Measurements from ENCODE around the gene MAT1A. TPM values are rescaled to one million over a fixed set of nuclear protein-coding genes. Genes with fewer than 3 reads are reported as not detected.
A peak's percentile ranks its signal among the peaks of the same experiment; 100 is the strongest.
"Not testable (repeated sequence)": the region's sequence is repeated elsewhere in the genome, so short reads cannot be mapped to it uniquely, and the experiment has no call there.

Gene MAT1A
- total RNA-seq, 1 experiment from 2014 or later = not detected

DNA sequence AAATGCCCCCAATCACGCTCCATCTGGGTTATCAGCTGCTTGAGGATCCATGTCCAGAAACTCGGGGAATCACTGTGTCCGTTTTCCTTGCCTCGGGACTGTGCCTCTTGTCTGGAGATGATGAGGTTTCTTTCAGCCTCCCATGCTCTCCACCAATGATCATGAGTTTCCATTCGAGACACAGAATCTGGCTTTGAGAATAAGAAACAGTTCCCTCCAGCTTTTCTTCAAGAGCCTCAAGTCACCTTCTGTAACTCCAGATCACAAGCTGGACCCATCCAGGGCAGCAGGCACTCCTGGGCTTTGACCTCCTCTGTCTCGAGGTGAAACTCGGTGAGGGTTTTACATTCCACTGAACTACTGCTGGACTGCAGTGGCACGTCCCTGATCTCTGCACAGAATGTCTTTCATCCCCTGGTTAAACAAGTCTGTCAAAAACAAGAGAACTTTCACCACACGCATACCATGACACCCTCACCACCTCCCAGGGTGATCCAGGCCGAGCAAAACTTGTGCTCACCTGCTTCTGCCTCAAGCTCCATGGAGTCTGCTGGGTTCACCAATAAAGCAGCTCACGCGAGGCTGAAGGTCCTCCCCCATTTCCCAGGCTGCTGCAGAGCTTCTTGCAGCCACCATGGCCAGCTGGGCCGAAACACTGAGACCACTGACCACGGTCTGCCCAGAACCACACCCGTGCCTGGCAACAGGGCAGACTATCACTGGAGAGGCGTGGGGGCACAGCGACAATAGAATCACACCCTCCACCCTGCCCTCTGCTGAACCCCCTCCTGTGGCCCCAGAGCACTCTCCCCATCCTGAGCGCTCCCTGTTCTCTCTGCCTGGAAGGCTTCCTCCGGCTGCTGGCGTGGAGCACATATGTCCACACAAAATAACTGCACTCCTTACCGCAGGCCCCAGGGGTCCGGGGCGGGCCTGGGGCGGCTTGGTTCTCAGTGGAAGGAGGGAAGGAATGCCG lies 25.1 kb downstream of the MAT1A start:
- Histone ChIP-seq H3K27me3 (no peaks in the 10 kb centered on the region), H3K36me3 (no peaks in the 10 kb centered on the region), H3K4me1 (peaks cover 4% of the 10 kb centered on the region; the same call in 1 of the 2 replicates), H3K9me3 (replicated peaks) (peaks cover 3% of the 10 kb centered on the region; the same call in 1 of the 2 replicates), H3K4me3 (no peak overlapping the region), H3K27ac (no peak overlapping the region)
- DNase-seq = no peak

DNA sequence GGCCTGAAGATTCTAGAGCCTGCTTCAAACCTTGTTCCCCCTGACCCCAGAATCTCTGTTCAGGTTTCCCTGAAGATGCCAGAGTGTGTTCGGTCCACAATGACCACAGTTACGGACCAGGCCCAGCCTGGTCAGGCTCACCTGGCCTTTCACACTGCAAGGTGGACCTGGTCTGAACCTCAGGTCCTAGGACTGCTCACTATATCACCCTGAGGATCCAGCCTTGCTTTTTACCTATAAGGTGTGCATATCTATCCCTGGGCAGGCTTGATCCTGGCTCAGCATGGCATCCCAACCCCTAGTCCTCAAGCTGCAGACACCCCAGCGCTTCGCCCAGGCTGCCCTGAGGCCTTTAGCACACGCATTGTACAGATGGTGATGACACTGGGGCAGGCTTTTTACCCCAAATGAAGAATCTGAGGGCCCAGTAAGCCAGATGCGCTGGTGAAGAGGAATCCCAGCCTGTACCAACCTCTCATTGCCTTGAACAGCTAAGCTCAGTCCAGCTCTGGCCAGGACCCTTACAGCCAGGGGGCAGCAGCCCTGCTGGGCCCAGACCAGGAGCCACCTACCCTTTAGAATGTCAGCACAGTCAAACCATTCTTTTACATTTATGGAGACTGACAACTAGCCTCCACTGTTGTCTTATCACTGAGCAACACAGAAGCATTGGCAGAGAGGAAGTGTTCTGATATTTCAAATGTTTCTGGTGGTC lies 28.0 kb downstream of the MAT1A start:
- no peak for DNase-seq
- H3K9me3 ChIP-seq (replicated peaks) = peaks cover 3% of the 10 kb centered on the region; the same call in 1 of the 2 replicates

DNA sequence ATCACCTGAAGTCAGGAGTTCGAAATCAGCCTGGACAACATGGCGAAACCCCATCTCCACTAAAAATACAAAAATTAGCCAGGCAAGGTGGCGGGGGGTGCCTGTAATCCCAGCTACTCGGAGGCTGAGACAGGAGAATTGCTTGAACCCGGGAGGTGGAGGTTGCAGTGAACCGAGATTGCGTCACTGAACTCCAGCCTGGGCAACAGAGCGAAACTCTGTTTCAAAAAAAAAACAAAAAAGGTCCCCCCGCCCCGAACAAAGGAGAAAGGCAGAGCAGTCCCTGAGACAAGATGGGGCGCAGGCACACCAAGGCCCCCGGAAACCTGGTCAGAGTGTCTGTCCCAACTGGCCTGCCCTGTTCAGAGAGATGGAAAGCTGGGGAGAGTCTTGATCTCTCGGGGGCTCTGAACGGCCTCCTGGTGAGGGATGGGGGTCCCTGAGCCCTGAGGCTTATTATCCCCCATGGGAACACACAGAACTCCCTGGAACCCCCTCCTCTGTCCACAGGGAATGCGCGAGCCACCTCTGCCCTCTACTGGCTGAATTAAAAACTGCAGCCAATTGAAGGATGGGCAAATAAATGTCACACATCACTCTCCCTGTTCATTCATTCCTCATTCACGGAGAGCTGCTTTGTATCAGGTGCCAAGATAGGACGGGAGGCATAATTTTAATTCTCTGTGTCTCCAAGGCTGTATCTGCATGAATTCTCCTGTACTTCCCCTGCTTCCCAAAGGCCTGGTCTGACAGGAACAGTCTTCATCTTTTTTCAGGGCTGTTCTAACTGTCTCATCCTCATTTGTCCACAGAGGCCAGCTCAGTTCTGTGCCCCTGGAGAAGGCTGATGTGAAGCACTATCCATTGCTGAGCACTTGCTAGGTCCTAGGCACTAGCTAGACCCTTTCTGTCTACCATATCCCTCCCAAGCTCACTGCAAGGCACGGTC lies 28.9 kb downstream of the MAT1A start:
- H3K4me3 ChIP-seq = no peak overlapping the region
- H3K4me1 ChIP-seq = peaks cover 6% of the 10 kb centered on the region; the same call in 1 of the 2 replicates
- H3K9me3 ChIP-seq (replicated peaks) = peaks cover 3% of the 10 kb centered on the region; the same call in 1 of the 2 replicates
- no peak overlapping the region for H3K27ac ChIP-seq
- no peaks in the 10 kb centered on the region for H3K36me3 ChIP-seq
- no peaks in the 10 kb centered on the region for H3K27me3 ChIP-seq
- peak; percentile 34 to 83 for DNase-seq

More for the DNA sequence above, 28.0 kb downstream of the MAT1A start:
- Histone ChIP-seq H3K4me3 (no peak overlapping the region), H3K36me3 (no peaks in the 10 kb centered on the region), H3K27ac (no peak overlapping the region), H3K27me3 (no peaks in the 10 kb centered on the region), H3K4me1 (peaks cover 6% of the 10 kb centered on the region; the same call in 1 of the 2 replicates)

DNA sequence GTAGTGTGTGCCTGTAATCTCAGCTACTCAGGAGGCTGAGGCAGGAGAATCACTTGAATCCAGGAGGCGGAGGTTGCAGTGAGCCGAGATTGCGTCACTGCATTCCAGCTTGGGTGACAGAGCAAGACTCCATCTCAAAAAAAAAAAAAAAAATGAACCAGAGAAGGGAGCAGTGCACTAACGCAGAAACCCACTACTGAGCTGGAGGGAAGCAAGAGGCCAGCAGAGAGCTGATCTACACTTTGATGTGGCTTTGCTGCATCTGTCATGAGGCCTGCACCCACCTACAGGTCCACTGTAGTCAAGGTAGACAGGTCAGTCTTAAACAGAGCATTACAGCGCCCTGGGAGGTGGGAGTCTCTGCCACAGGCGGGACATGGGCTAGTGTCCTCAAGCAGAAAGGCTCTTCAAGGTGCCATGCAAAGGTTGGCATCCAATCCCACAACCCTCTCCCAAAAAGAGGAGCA lies 30.0 kb downstream of the MAT1A start:
- Histone ChIP-seq H3K9me3 (replicated peaks) (no peaks in the 10 kb centered on the region; the same call in 1 of the 2 replicates), H3K36me3 (no peaks in the 10 kb centered on the region), H3K27me3 (no peaks in the 10 kb centered on the region), H3K4me3 (no peak overlapping the region), H3K4me1 (0 out of 2 replicates have a peak, but pooled peaks cover 3% of the 10 kb centered on the region), H3K27ac (no peak overlapping the region)
- no peak for DNase-seq

DNA sequence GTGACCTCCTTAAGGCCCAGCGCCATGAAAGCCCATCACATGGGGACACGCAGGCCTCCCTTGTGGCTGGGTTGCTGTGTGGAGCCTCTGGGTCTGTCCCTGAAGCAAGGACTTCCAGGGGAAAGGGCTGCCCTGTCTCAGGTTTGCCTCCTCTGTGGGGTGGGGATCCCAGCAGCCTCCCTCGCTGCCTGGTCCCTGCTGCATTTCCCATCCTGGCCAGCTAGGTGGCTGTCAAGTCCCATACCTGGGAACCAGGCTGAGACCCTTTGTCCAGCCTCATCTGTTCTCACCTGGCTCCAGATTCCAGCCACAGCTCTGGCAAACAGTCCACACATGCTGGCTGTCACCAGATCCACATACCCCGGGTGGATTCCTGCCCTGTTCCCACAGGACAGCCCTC lies 32.7 kb downstream of the MAT1A start:
- not testable (repeated sequence) for H3K9me3 ChIP-seq (replicated peaks); H3K4me3 ChIP-seq; H3K27me3 ChIP-seq; H3K27ac ChIP-seq; H3K36me3 ChIP-seq
- peak in 1 of 2 experiments; percentile 45 for DNase-seq
- peaks cover 20% of the 10 kb centered on the region for H3K4me1 ChIP-seq

DNA sequence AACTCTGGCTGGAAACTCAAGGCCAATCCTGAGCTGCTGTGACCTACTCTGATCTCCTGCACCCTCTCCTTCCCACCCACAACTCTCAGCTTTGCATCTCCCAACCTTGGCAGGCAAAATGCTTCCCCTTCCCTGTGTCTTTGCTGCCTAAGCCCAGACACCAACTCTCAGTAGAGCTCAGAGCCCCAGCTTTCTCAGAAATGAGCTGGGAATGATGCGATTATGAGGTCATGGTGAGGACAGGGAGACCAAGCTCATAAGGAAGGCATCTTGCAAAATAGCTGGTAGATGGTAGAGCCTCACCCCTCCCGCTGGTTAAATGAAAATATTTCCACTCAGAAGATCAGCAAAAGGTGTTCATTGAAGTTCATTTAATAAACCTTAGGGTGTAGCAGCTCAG lies 34.7 kb downstream of the MAT1A start:
- not testable (repeated sequence) for H3K36me3 ChIP-seq; H3K27ac ChIP-seq; H3K27me3 ChIP-seq; H3K9me3 ChIP-seq (replicated peaks); H3K4me3 ChIP-seq; DNase-seq
- H3K4me1 ChIP-seq = peaks cover 20% of the 10 kb centered on the region

DNA sequence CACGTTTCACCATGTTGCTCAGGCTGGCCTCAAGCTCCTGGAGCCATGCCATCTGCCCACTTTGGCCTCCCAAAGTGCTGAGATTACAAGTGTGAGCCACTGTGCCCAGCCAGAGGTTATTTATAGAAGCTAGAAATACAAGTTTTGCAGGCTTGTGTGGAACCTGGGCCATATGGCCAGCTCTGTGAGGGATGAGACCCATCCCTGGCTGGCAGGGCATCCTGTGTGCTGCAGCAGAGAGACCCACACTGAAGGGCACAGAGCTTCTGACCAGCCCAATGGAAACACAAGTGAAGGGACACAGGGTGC lies 35.5 kb downstream of the MAT1A start:
- H3K27me3 ChIP-seq; DNase-seq; H3K36me3 ChIP-seq; H3K4me3 ChIP-seq; H3K9me3 ChIP-seq (replicated peaks); H3K27ac ChIP-seq: not testable (repeated sequence)
- peaks cover 20% of the 10 kb centered on the region for H3K4me1 ChIP-seq

DNA sequence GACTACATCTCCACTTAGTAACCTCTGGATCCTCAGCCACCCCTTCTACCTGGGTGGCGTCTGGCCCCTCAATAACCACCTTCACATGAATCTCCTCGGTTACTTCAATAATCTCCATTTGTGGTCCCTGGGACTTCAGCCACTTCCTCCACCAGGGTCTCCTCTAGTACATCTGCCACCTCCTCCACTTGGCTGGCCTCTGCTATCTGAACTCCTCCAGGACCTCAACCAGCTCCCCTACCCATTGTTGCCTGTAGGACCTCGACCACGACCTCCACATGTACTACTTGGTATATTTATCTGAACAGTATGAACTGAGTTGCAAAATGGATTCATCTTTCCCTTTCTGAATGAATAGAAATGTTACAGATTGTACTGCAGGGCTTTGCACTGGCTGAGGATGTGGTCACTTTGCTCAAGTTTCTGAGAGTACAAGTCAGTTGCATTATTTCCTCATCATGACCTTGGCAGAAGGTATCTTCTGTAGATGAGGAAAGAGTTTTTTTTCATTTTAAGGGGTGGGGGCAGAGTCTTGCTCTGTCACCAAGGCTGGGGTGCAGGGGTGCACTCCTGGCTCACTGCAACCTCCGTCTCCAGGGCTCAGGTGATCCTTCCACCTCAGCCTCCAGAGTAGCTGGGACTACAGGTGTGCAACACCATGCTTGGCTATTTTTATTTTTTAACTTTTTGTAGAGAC lies 36.0 kb downstream of the MAT1A start:
- Histone ChIP-seq H3K27me3 (no peaks in the 10 kb centered on the region), H3K27ac (peak overlapping the region; percentile 86), H3K4me1 (peaks cover 17% of the 10 kb centered on the region), H3K36me3 (no peaks in the 10 kb centered on the region), H3K4me3 (no peak overlapping the region), H3K9me3 (replicated peaks) (no peaks in the 10 kb centered on the region)
- no peak for DNase-seq

DNA sequence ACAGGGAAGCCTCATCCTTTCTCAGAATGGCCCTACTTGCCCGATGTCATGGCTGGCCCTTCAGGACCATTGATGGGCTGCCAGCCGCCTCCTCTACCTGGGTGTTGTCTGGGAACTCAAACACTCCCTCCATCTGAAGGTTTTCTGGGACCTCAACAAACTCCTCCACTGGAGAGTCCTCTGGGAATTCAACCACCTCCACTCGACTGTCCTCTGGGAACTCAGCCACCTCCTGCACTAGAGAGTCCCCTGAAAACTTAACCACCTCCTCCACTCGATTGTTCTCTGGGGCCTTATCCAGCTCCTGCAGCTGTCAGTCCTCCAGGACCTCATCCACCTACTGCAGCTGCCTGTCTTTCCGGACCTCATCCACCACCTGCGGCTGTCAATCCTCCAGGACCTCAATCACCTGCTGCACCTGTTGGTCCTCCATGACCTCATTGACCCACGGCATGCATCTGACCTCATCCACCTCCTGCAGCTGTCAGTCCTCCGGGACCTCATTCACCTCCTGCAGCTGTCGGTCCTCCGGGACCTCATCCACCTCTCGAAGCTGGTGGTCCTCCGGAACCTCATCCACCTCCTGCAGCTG lies 37.1 kb downstream of the MAT1A start:
- Histone ChIP-seq H3K27ac (peak overlapping the region; percentile 86), H3K4me1 (peaks cover 17% of the 10 kb centered on the region), H3K4me3 (no peak overlapping the region), H3K27me3 (no peaks in the 10 kb centered on the region), H3K36me3 (no peaks in the 10 kb centered on the region), H3K9me3 (replicated peaks) (no peaks in the 10 kb centered on the region)
- DNase-seq = peak; percentile 99 to 100

DNA sequence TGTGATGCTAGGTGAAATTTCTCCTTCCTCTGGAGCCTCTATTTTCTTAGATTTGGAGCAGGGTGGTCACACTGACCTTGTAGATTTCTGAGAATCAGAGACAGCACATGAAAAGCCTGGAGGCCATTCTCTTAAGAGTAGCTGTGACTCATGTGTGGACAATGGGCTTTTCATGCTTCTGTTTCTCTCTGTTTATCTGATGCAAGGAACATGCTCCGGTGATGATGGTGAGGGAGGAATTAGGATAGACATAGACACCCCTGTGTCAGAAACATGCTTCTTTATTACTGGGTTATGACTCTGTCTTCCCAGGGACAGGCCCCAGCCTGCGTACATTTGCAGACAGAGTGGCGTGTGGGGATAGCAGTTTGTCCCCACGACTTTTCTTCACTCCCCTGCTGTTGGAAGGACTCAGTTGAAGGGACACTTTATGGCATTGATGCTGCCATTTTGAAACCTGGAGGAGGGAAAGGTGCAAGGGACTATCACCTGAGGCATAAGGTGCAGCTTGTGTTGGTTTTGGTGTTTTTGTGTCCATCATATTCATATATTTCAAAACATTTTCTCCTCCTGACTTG lies 37.7 kb downstream of the MAT1A start:
- not testable (repeated sequence) for DNase-seq; H3K4me3 ChIP-seq; H3K27me3 ChIP-seq; H3K9me3 ChIP-seq (replicated peaks); H3K36me3 ChIP-seq
- H3K27ac ChIP-seq = peak overlapping the region; percentile 86
- H3K4me1 ChIP-seq = peaks cover 17% of the 10 kb centered on the region

DNA sequence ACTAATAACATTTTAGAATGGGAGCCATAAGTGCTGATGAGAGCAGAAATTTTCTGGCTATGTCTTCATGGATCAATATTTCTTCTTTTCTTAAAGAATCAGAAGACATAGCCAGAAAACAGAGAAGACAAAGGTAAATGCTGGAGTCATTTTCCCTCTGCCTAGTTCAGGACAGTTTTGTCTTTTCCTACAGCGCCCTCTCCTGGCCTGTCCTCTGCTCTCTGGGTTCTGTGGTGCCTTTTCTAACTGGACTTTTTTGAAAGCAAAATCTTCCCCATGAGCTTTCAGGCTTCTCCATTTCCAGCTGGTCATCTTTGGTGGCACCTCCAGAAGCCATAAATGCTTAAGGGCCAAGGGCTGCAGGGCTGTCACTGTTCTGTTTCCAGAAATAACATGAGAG lies 39.1 kb downstream of the MAT1A start:
- H3K36me3 ChIP-seq; DNase-seq; H3K4me3 ChIP-seq; H3K27me3 ChIP-seq; H3K9me3 ChIP-seq (replicated peaks); H3K27ac ChIP-seq: not testable (repeated sequence)
- H3K4me1 ChIP-seq = peaks cover 17% of the 10 kb centered on the region

DNA sequence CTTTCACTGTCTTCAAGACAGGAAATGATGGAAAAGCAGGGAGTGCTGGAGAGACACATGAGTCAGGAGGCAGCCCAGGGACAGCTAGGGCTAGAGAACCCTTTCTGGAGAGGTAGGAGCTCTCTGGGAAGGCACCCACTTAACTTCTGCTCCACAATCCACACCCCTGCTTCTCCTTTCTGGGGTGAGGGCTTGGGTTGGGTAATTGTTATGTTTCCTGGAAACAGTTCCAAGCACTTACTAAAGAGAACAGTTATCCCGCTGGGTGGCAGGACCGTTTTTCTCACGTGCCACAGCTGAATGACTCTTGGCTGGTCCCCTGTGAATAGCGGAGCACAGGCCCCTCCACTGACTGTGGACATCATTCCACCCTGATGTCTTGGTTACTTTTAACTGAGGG lies 39.6 kb downstream of the MAT1A start:
- H3K9me3 ChIP-seq (replicated peaks); DNase-seq; H3K27me3 ChIP-seq; H3K36me3 ChIP-seq; H3K4me3 ChIP-seq; H3K27ac ChIP-seq: not testable (repeated sequence)
- peaks cover 17% of the 10 kb centered on the region for H3K4me1 ChIP-seq

DNA sequence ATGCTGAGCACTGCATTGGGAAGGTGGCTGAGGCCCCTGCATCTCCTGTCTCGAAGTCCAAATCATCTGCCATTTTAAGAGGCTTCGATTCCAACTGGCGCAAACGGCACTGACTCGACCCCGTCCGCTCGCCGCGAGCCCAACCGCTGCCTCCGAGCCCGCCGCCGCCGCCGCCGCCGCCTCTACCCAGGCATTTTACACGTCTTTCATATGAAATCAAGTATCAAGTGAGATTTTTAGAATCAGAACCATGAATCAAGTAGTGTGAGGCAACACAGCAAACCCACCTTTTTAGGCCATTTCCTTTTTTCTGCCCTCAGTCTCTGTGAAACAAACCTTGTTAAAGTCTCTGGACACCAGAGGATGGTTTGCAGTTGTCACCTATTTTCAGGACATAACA lies 41.8 kb downstream of the MAT1A start:
- not testable (repeated sequence) for H3K27ac ChIP-seq; H3K36me3 ChIP-seq; H3K9me3 ChIP-seq (replicated peaks); H3K27me3 ChIP-seq; DNase-seq; H3K4me3 ChIP-seq; H3K4me1 ChIP-seq
